GM18517 (cell line): ENCODE results near the gene FOXK2.
"Not testable (repeated sequence)": the region's sequence is repeated elsewhere in the genome, so short reads cannot be mapped to it uniquely, and the experiment has no call there.

Experiments used
- ATAC-seq: cut with Tn5 transposase; IDR thresholded peaks from one replicate; pipeline ENCODE4 v1.9.1; 2021; ENCODE audit warnings: mild to moderate bottlenecking, moderate library complexity; ENCODE audit not compliant: unreplicated experiment

The FOXK2 gene

GRCh38 chr17:82528484-82529265 is 9.1 kb downstream of the FOXK2 start:
- no peak for ATAC-seq

- no peak for ATAC-seq
Observed at GRCh38 chr17:82529914-82530300, 10.4 kb downstream of the FOXK2 start.

- no peak for ATAC-seq
Observed at GRCh38 chr17:82531431-82531881, 11.9 kb downstream of the FOXK2 start.

GRCh38 chr17:82534401-82534812 is 14.9 kb downstream of the FOXK2 start:
- no peak for ATAC-seq

GRCh38 chr17:82536512-82537201 is 17.1 kb downstream of the FOXK2 start:
- no peak for ATAC-seq

GRCh38 chr17:82537228-82537627 is 17.7 kb downstream of the FOXK2 start:
- not testable (repeated sequence) for ATAC-seq

GRCh38 chr17:82539076-82539475 is 19.5 kb downstream of the FOXK2 start:
- not testable (repeated sequence) for ATAC-seq

GRCh38 chr17:82542439-82542838 is 22.9 kb downstream of the FOXK2 start:
- ATAC-seq = no peak

GRCh38 chr17:82544431-82545070 is 25.0 kb downstream of the FOXK2 start:
- ATAC-seq = no peak

GRCh38 chr17:82545071-82545462 is 25.5 kb downstream of the FOXK2 start:
- ATAC-seq = no peak

- ATAC-seq = no peak
Observed at GRCh38 chr17:82547981-82548380, 28.4 kb downstream of the FOXK2 start.

GRCh38 chr17:82548681-82549303 is 29.3 kb downstream of the FOXK2 start:
- ATAC-seq = no peak

GRCh38 chr17:82551779-82552457 is 32.4 kb downstream of the FOXK2 start:
- no peak for ATAC-seq

- no peak for ATAC-seq
Observed at GRCh38 chr17:82552580-82552979, 33.0 kb downstream of the FOXK2 start.

- no peak for ATAC-seq
Observed at GRCh38 chr17:82553210-82553930, 33.8 kb downstream of the FOXK2 start.

GRCh38 chr17:82557510-82557909 is 38.0 kb downstream of the FOXK2 start:
- ATAC-seq = not testable (repeated sequence)

GRCh38 chr17:82559566-82560251 is 40.2 kb downstream of the FOXK2 start:
- no peak for ATAC-seq

- ATAC-seq = no peak
Observed at GRCh38 chr17:82560252-82560642, 40.7 kb downstream of the FOXK2 start.

GRCh38 chr17:82560802-82561428 is 41.4 kb downstream of the FOXK2 start:
- no peak for ATAC-seq
